Measurements from ENCODE around the gene BPHL. TPM values are rescaled to one million over a fixed set of nuclear protein-coding genes. Genes with fewer than 3 reads are reported as not detected.

BPHL gene
- polyA plus RNA-seq, 1 donor (not counting 4 experiments of a cell fraction or from before 2014, with no cell fraction given): 21.9 TPM

- H3K9me3 ChIP-seq (ENCODE audit: control insufficient read depth, low read depth, low read length): no peaks in the 10 kb centered on the region
- H3K79me2 ChIP-seq (ENCODE audit: control insufficient read depth, insufficient read depth, low read length): peaks cover 3% of the 10 kb centered on the region
- H3K9me1 ChIP-seq (ENCODE audit: control insufficient read depth, extremely low read depth, insufficient read depth, low read length): no peaks in the 10 kb centered on the region
- H3K27ac ChIP-seq (ENCODE audit: control insufficient read depth, insufficient read depth, low read length): no peak overlapping the region
- peaks cover 15 to 16% of the 10 kb centered on the region in 2 experiments for H3K36me3 ChIP-seq (ENCODE audit: control insufficient read depth in 2 of 2, extremely low read depth in 1 of 2, insufficient read depth in 2 of 2, low read length in 2 of 2)
- no peak overlapping the region for H3K9ac ChIP-seq (ENCODE audit: control insufficient read depth, extremely low read depth, insufficient read depth, low read length)
- H3K27me3 ChIP-seq (ENCODE audit: control insufficient read depth, extremely low read depth, insufficient read depth, low read length): no peaks in the 10 kb centered on the region
- no peak overlapping the region for H3K4me2 ChIP-seq (ENCODE audit: control insufficient read depth, extremely low read depth, insufficient read depth, low read depth, low read length)
- no peak for FAIRE-seq
- H3K4me1 ChIP-seq (ENCODE audit: control insufficient read depth, extremely low read depth, insufficient read depth, low read length): peaks cover 18% of the 10 kb centered on the region
- no peaks in the 10 kb centered on the region for H4K20me1 ChIP-seq (ENCODE audit: control insufficient read depth, extremely low read depth, insufficient read depth, low read length)
- TF ChIP-seq CTCF (optimal IDR thresholded peaks at IDR 0.05 in 1 of 3, IDR thresholded peaks at IDR 0.05 in 1 of 3, conservative IDR thresholded peaks at IDR 0.05 in 1 of 3; ENCODE audit: extremely low read depth in 1 of 3, insufficient read depth in 2 of 3, low read length in 3 of 3) (no peak), EZH2 (IDR thresholded peaks at IDR 0.05; ENCODE audit: low read length) (no peak)
- DNase-seq (ENCODE audit: low read depth, low spot score): no peak
- H3K4me3 ChIP-seq (ENCODE audit: control insufficient read depth in 2 of 3, extremely low read depth in 1 of 3, insufficient read depth in 2 of 3, low read depth in 1 of 3, low read length in 3 of 3): no peak overlapping the region
- no peak overlapping the region for H2AFZ ChIP-seq (ENCODE audit: control insufficient read depth, low read length)
- dilution Hi-C loops (cut with MboI; ENCODE audit: extremely low pct_ligation_motif_present, low sequenced_read_pairs): no loop called here
Observed at GRCh38 chr6:3114377-3114776, 4.1 kb upstream of the BPHL start.

DNA sequence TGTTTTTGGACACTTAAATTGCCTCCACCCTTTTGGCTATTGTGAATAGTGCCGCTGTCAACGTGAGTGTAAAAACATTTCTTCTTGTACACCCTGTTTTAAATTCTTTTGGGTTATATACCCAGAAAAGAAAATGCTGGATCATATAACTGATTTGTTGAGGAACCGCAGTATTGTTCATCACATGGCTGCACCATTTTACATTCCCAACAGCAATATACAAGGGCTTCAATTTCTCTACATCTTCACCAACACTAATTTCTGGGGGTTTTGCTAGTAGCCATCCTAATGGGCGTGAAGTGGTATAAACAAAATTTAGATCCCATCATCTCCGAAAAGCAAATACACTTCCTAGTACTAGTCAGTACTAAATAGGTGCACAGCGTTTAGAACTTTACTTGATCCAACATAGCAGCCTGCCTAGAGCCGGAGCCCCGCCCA is 579 bp upstream of the BPHL start:
- FAIRE-seq (no peak), DNase-seq (ENCODE audit: low read depth, low spot score) (no peak)
- H3K9me1 ChIP-seq (ENCODE audit: control insufficient read depth, extremely low read depth, insufficient read depth, low read length): no peaks in the 10 kb centered on the region
- peak overlapping the region; percentile 97 for H3K27ac ChIP-seq (ENCODE audit: control insufficient read depth, insufficient read depth, low read length)
- peak overlapping the region; percentile 95 for H3K4me2 ChIP-seq (ENCODE audit: control insufficient read depth, extremely low read depth, insufficient read depth, low read depth, low read length)
- H3K4me3 ChIP-seq (ENCODE audit: control insufficient read depth in 2 of 3, extremely low read depth in 1 of 3, insufficient read depth in 2 of 3, low read depth in 1 of 3, low read length in 3 of 3): peak overlapping the region; percentile 59 to 92 (median 85)
- H3K27me3 ChIP-seq (ENCODE audit: control insufficient read depth, extremely low read depth, insufficient read depth, low read length): no peaks in the 10 kb centered on the region
- H3K9ac ChIP-seq (ENCODE audit: control insufficient read depth, extremely low read depth, insufficient read depth, low read length): peak overlapping the region; percentile 97
- H3K79me2 ChIP-seq (ENCODE audit: control insufficient read depth, insufficient read depth, low read length): peaks cover 3% of the 10 kb centered on the region
- peak overlapping the region; percentile 96 for H2AFZ ChIP-seq (ENCODE audit: control insufficient read depth, low read length)
- no peaks in the 10 kb centered on the region for H4K20me1 ChIP-seq (ENCODE audit: control insufficient read depth, extremely low read depth, insufficient read depth, low read length)
- peaks cover 14% of the 10 kb centered on the region for H3K4me1 ChIP-seq (ENCODE audit: control insufficient read depth, extremely low read depth, insufficient read depth, low read length)
- dilution Hi-C loops (cut with MboI; ENCODE audit: extremely low pct_ligation_motif_present, low sequenced_read_pairs): no loop called here
- H3K9me3 ChIP-seq (ENCODE audit: control insufficient read depth, low read depth, low read length): no peaks in the 10 kb centered on the region
- no peak for TF ChIP-seq CTCF (optimal IDR thresholded peaks at IDR 0.05 in 1 of 3, IDR thresholded peaks at IDR 0.05 in 1 of 3, conservative IDR thresholded peaks at IDR 0.05 in 1 of 3; ENCODE audit: extremely low read depth in 1 of 3, insufficient read depth in 2 of 3, low read length in 3 of 3)
- no peak for TF ChIP-seq EZH2 (IDR thresholded peaks at IDR 0.05; ENCODE audit: low read length)
- peaks cover 9 to 11% of the 10 kb centered on the region in 2 experiments for H3K36me3 ChIP-seq (ENCODE audit: control insufficient read depth in 2 of 2, extremely low read depth in 1 of 2, insufficient read depth in 2 of 2, low read length in 2 of 2)
